GM21367 (cell line): Measurements from ENCODE around the gene SLC7A6OS.

Source experiments
- ATAC-seq: cut with Tn5 transposase; IDR thresholded peaks from one replicate; pipeline ENCODE4 v1.9.1; 2021; ENCODE audit not compliant: unreplicated experiment

Gene SLC7A6OS

DNA sequence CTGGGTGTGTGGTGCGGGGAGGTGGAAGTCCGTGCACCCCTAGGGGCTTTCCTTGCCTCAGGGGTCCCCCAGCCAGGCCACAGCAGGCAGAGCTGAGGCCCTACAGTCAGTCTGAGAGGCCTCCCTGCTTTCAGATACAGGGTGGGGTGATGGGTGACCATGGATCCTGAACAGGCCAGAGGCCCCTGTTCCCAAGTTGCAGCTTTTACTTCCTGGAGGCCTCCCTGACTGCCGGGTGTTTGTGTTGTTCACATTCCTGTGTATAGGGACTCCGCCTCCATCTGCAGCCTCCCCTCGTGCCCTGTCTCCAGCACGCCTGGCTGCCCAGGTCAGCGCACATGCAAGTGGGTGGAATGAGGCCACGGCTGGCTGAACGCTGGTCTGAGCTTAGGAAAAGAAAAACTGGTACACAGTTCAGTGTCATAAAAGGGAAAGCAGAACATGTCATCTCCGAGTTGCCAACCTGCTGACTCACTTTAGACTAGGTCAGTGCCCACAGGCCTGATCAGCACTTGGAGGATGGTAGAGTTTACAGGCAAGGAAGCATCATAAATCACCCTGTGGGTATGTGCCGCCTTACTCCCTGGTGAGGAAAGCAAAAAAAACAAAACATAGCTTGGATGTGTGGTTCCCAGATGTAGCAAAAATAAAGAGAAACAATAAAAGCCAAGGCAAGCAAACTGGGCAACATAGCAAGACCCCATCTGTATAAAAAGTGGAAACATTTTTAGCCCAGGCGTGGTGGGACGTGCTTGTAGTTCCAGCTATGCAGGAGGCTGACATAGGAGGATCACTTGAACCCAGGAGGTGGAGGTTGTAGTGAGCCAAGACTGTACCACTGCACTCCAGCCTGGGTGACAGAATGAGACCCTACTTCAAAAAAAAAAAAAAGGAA is 52.6 kb downstream of the SLC7A6OS start:
- ATAC-seq = no peak

DNA sequence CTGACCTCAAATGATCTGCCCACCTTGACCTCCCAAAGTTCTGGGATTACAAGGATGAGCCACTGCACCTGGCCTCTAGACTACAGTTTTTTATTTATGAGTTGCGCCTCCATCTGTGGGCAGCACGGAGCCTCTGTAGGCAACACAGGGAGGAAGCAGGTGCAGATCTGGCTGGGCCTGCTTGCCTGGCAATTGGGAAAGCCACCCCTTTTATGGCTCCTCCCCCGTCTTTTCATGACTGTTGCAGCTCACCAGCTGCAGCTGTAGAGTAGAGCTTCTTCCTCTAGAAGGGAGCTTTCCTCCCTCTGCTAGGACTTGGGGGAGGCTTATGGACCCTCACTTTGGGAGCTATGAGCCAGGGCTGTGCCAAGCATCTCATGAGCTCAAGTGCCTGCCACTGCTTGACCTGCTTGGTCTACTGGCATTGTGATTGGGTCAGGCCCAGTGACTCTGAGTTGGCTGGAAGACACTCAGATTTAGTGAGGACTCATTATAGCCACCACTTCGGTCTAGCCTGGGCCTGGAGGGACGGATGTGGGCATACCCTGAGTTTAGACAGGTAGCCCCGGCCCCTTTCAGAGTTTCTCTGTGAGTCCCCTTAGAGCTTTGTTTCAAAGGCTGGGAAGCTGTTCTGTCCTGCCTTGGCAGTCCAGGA is 53.4 kb downstream of the SLC7A6OS start:
- no peak for ATAC-seq

DNA sequence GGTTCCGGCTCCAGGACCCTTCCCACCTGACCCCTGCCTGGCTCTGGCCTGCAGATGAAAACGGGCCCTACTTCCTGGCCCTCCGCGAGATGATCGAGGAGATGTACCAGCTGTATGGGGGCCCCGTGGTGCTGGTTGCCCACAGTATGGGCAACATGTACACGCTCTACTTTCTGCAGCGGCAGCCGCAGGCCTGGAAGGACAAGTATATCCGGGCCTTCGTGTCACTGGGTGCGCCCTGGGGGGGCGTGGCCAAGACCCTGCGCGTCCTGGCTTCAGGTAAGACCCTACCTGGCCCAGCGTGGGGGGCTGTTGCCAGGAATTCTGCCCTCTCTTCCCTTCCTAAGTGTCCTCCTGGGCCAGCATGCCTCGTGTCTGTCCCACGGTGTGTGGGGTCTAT is 55.0 kb downstream of the SLC7A6OS start:
- ATAC-seq = no peak

DNA sequence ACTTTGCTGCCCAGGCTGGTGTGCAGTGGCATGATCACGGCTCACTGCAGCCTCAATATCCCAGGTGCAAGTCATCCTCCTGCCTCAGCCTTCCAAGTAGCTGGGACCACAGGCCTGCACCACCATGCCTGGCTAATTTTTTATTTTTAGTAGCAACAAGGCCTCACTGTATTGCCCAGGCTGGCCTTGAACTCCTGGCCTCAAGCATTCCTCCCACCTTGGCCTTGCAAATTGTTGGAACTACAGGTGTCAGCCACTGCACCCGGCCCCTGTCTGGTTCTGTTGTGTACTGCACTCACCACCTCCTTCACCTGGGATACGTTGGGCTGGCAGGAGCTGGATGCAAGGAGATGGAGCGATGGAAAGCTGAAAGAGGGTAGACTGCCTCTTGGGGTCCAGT is 57.0 kb downstream of the SLC7A6OS start:
- ATAC-seq = no peak

GRCh38 chr16:68252383-68252782 is 58.4 kb downstream of the SLC7A6OS start:
- no peak for ATAC-seq

- ATAC-seq = no peak
Measured at GRCh38 chr16:68251832-68252231, 58.9 kb downstream of the SLC7A6OS start.

DNA sequence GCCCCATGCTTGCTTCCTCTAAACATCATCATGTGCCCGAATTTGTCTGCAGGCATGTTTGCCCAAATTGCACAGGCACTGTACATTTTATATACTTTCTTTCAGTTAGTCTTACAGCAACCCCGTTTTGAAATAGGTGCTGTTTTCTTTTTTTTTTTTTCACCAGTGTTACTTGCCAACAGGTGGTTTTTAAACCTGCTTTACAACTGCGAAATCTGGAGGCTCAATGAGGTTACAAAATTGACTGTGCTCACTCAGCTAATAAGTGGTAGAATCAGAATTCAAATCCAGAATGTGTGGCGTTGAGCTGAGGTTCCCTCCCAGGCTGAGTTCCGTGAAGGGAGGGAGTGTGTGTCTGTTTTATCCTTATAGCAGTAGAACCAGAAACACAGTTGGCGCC is 59.8 kb downstream of the SLC7A6OS start:
- no peak for ATAC-seq

GRCh38 chr16:68249371-68249770 is 61.4 kb downstream of the SLC7A6OS start:
- no peak for ATAC-seq
